Caco-2 (cell line): Measurements from ENCODE around the gene GALR2. TPM values are rescaled to one million over a fixed set of nuclear protein-coding genes. Genes with fewer than 3 reads are reported as not detected.
A peak's percentile ranks its signal among the peaks of the same experiment; 100 is the strongest.

Experiments used
- BruUV-seq: library from RNA; stranded (reverse); fragments of 400-500 nt; replicated peaks from 2 replicates; lab custom pipeline; 2021; lab: Mats Ljungman, UMichigan
- CTCF ChIA-PET: fragments of 300-600 bp; sonication (Branson Sonifier 250); formaldehyde crosslinking; loops from one replicate; lab custom pipeline; 2022; ENCODE audit warnings: antibody characterized with exemption; lab: Charles Lee
- POLR2A ChIA-PET: fragments of 300-600 bp; sonication (Branson Sonifier 250); formaldehyde crosslinking; loops from one replicate; lab custom pipeline; 2022; ENCODE audit warnings: antibody characterized with exemption; lab: Charles Lee
- DNase-seq, 2 experiments: peaks; one replicate each; pipeline versions ENCODE4 v3.0.0 to v3.0.0-alpha.2; 2020 to 2022
- H3K27me3 ChIP-seq: replicated peaks from 2 replicates; pipeline ENCODE4 v1.6.0; 2011; ENCODE audit warnings: low read length; ENCODE audit not compliant: control insufficient read depth, insufficient read depth
- H3K36me3 ChIP-seq: 2 replicates; pipeline ENCODE4 v1.5.1; 2011; ENCODE audit warnings: low read length; ENCODE audit not compliant: control insufficient read depth, insufficient read depth
- H3K4me1 ChIP-seq: fragments of 250-450 bp; sonication (Bioruptor Pico); 2 replicates; pipeline ENCODE4 v1.5.1; 2020; ENCODE audit warnings: mild to moderate bottlenecking
- H3K4me3 ChIP-seq: 2 replicates; pipeline ENCODE4 v1.5.1; 2011; ENCODE audit warnings: low read depth, mild to moderate bottlenecking, control low read depth, low read length
- H3K9me3 ChIP-seq: fragments of 250-450 bp; sonication (Bioruptor Pico); 2 replicates; pipeline ENCODE4 v1.5.1; 2020; ENCODE audit warnings: mild to moderate bottlenecking, moderate library complexity
- H3K27ac Mint-ChIP-seq: one replicate; pipeline ENCODE4 v1.8.0; 2022; ENCODE audit warnings: mixed read lengths; ENCODE audit not compliant: unreplicated experiment
- H3K27me3 Mint-ChIP-seq: one replicate; pipeline ENCODE4 v1.8.0; 2022; ENCODE audit warnings: mixed read lengths; ENCODE audit not compliant: insufficient read depth, unreplicated experiment
- H3K36me3 Mint-ChIP-seq: one replicate; pipeline ENCODE4 v1.8.0; 2022; ENCODE audit warnings: mild to moderate bottlenecking, mixed read lengths; ENCODE audit not compliant: insufficient read depth, unreplicated experiment
- H3K4me1 Mint-ChIP-seq: one replicate; pipeline ENCODE4 v1.8.0; 2022; ENCODE audit warnings: low read depth, mixed read lengths; ENCODE audit not compliant: unreplicated experiment
- H3K4me3 Mint-ChIP-seq: one replicate; pipeline ENCODE4 v1.8.0; 2022; ENCODE audit warnings: mild to moderate bottlenecking, moderate library complexity, mixed read lengths; ENCODE audit not compliant: unreplicated experiment
- H3K9me3 Mint-ChIP-seq: one replicate; pipeline ENCODE4 v1.8.0; 2022; ENCODE audit warnings: mixed read lengths; ENCODE audit not compliant: unreplicated experiment
- intact Hi-C: fragments of 100-400 bp; cut with micrococcal nuclease; formaldehyde crosslinking; loops from one replicate; pipeline ENCODE4 v1.10.0; 2022; ENCODE audit not compliant: unreplicated experiment
- total RNA-seq: library from RNA; stranded (reverse); gene quantifications from 2 replicates; pipeline ENCODE4 v1.2.3, GENCODE V29; 2022
- TF ChIP-seq, protein P1 (sequence below), 2 experiments: fragments of 200-600 bp in 1 of 2; IDR thresholded peaks; 1 replicate in 1 of 2; 2 replicates in 1 of 2; pipeline versions ENCODE4 v1.5.1 to v1.8.0; 2011 to 2022; ENCODE audit warnings: antibody characterized with exemption in 1 of 2, control low read depth in 1 of 2, inconsistent platforms in 1 of 2, low read depth in 1 of 2, low read length in 1 of 2, mild to moderate bottlenecking in 1 of 2, moderate library complexity in 1 of 2; ENCODE audit not compliant: insufficient read depth in 1 of 2, severe bottlenecking in 1 of 2, unreplicated experiment in 1 of 2

GALR2 gene
- total RNA-seq, 1 experiment from 2014 or later = 0.50 TPM

DNA sequence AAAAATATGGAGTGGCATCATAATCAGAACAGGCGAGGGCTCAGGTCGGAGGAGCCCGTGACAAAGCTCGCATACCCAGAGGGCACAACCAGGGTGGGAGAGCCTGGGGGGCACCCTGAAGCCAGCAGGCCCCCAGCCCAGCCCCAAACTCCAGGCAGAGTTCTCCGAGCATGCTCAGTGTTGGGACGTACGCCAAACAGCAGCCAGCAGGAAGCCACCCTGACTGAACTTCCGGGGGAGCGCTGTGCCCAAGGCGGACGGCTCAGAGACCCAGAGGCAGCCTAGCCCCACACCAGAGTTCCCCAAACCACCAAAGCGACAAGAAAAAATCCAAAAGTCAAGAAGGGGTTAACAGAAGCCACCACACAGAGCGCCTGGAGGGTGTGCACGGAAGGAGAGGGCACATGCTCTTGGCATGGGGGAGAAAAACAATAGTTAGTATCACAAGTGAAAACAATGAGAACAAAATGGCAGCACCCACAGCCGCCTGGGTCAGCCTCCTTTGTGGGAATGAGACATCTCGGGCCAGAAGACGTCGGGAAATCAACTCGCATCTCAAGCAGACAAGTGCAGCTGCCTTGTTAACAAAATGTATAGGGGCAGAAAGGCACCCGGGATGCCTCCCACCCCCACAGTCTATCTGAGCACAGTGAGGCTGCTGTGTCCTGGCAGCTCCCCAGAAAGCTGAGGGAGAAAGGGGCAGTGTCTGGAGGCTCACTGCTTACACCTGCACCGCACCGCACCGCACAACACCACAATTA is 17.1 kb downstream of the GALR2 start:
- H3K36me3 Mint-ChIP-seq = peaks cover 68% of the 10 kb centered on the region
- intact Hi-C loops = no loop called here
- H3K4me1 Mint-ChIP-seq = no peaks in the 10 kb centered on the region
- no peak overlapping the region for H3K27ac Mint-ChIP-seq
- H3K4me3 ChIP-seq = no peak overlapping the region
- H3K36me3 ChIP-seq = peaks cover 3% of the 10 kb centered on the region
- H3K4me1 ChIP-seq = no peaks in the 10 kb centered on the region
- H3K4me3 Mint-ChIP-seq = no peak overlapping the region
- CTCF ChIA-PET = interaction anchor here (0.6 kb wide), 1 partner anchor 27 kb away, joined by 4 read pairs; no protein-coding TSS in a partner anchor
- TF ChIP-seq, protein P1, sequence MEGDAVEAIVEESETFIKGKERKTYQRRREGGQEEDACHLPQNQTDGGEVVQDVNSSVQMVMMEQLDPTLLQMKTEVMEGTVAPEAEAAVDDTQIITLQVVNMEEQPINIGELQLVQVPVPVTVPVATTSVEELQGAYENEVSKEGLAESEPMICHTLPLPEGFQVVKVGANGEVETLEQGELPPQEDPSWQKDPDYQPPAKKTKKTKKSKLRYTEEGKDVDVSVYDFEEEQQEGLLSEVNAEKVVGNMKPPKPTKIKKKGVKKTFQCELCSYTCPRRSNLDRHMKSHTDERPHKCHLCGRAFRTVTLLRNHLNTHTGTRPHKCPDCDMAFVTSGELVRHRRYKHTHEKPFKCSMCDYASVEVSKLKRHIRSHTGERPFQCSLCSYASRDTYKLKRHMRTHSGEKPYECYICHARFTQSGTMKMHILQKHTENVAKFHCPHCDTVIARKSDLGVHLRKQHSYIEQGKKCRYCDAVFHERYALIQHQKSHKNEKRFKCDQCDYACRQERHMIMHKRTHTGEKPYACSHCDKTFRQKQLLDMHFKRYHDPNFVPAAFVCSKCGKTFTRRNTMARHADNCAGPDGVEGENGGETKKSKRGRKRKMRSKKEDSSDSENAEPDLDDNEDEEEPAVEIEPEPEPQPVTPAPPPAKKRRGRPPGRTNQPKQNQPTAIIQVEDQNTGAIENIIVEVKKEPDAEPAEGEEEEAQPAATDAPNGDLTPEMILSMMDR (IDR thresholded peaks at IDR 0.05; ENCODE audit: insufficient read depth in 1 of 2, low read depth in 1 of 2, low read length in 1 of 2, severe bottlenecking in 1 of 2, unreplicated experiment in 1 of 2) = no peak
- POLR2A ChIA-PET = no interaction called here
- H3K9me3 Mint-ChIP-seq = no peaks in the 10 kb centered on the region
- DNase-seq = no peak
- no peaks in the 10 kb centered on the region for H3K9me3 ChIP-seq
- no peaks in the 10 kb centered on the region for H3K27me3 Mint-ChIP-seq
- no peaks in the 10 kb centered on the region for H3K27me3 ChIP-seq
- TSS peak; percentile 3 for BruUV-seq

GRCh38 chr17:76092526-76093413 is 18.2 kb downstream of the GALR2 start:
- no peak for DNase-seq
- BruUV-seq = no TSS peak
- POLR2A ChIA-PET = no interaction called here
- intact Hi-C loops = no loop called here
- peaks cover 4% of the 10 kb centered on the region for H3K36me3 ChIP-seq
- H3K4me3 Mint-ChIP-seq = no peak overlapping the region
- TF ChIP-seq, protein P1 (IDR thresholded peaks at IDR 0.05; ENCODE audit: insufficient read depth in 1 of 2, low read depth in 1 of 2, low read length in 1 of 2, severe bottlenecking in 1 of 2, unreplicated experiment in 1 of 2) = no peak
- H3K9me3 Mint-ChIP-seq = no peaks in the 10 kb centered on the region
- H3K36me3 Mint-ChIP-seq = peaks cover 73% of the 10 kb centered on the region
- no peaks in the 10 kb centered on the region for H3K27me3 Mint-ChIP-seq
- no peaks in the 10 kb centered on the region for H3K9me3 ChIP-seq
- H3K4me1 Mint-ChIP-seq = no peaks in the 10 kb centered on the region
- H3K4me1 ChIP-seq = no peaks in the 10 kb centered on the region
- H3K27ac Mint-ChIP-seq = no peak overlapping the region
- no peaks in the 10 kb centered on the region for H3K27me3 ChIP-seq
- H3K4me3 ChIP-seq = no peak overlapping the region
- CTCF ChIA-PET = interaction anchor here (0.6 kb wide), 1 partner anchor 28 kb away, joined by 4 read pairs; no protein-coding TSS in a partner anchor

- Histone ChIP-seq H3K27me3 (no peaks in the 10 kb centered on the region), H3K4me3 (no peak overlapping the region), H3K4me1 (no peaks in the 10 kb centered on the region), H3K9me3 (no peaks in the 10 kb centered on the region), H3K36me3 (peaks cover 5% of the 10 kb centered on the region)
- ChIA-PET POLR2A (no interaction called here), CTCF (no interaction called here)
- H3K36me3 Mint-ChIP-seq = peaks cover 74% of the 10 kb centered on the region
- H3K4me3 Mint-ChIP-seq = no peak overlapping the region
- no peaks in the 10 kb centered on the region for H3K9me3 Mint-ChIP-seq
- TF ChIP-seq, protein P1 (IDR thresholded peaks at IDR 0.05; ENCODE audit: insufficient read depth in 1 of 2, low read depth in 1 of 2, low read length in 1 of 2, severe bottlenecking in 1 of 2, unreplicated experiment in 1 of 2) = no peak
- no peak overlapping the region for H3K27ac Mint-ChIP-seq
- H3K27me3 Mint-ChIP-seq = no peaks in the 10 kb centered on the region
- intact Hi-C loops = no loop called here
- no peaks in the 10 kb centered on the region for H3K4me1 Mint-ChIP-seq
- no peak for DNase-seq
- no TSS peak for BruUV-seq
These were observed 19.5 kb downstream of the GALR2 start for GRCh38 chr17:76094046-76094445.
